HepG2 (cell line): ENCODE data around the gene ARIH2. TPM values are rescaled to one million over a fixed set of nuclear protein-coding genes. Genes with fewer than 3 reads are reported as not detected.

ENCODE experiments used
- ARNTL ChIP-seq: sonication (generic); formaldehyde crosslinking; IDR thresholded peaks from 2 replicates; pipeline ENCODE4 v1.4.0; 2020; ENCODE audit warnings: mild to moderate bottlenecking, missing genetic modification reagents
- GABPB1 ChIP-seq: IDR thresholded peaks from 2 replicates; pipeline ENCODE4 v1.6.1; 2016; ENCODE audit warnings: mild to moderate bottlenecking, missing genetic modification reagents, moderate library complexity, missing compliant biosample characterization
- HDAC1 ChIP-seq: sonication (generic); formaldehyde crosslinking; IDR thresholded peaks from 2 replicates; pipeline ENCODE4 v1.5.1; 2020; ENCODE audit warnings: mild to moderate bottlenecking, missing genetic modification reagents
- MAZ ChIP-seq, 2 experiments: sonication (generic) in 1 of 2; formaldehyde crosslinking in 1 of 2; IDR thresholded peaks; 2 replicates each; pipeline versions ENCODE4 v1.5.0 to v1.6.1; 2012 to 2020; ENCODE audit warnings: low read depth in 2 of 2, mild to moderate bottlenecking in 2 of 2, borderline replicate concordance in 1 of 2, improper control_type of control experiment in 1 of 2, low read length in 1 of 2, missing genetic modification reagents in 1 of 2, moderate library complexity in 1 of 2
- MEIS1 ChIP-seq: sonication (generic); formaldehyde crosslinking; IDR thresholded peaks from 2 replicates; pipeline ENCODE4 v1.9.0; 2021; ENCODE audit warnings: mild to moderate bottlenecking, missing genetic modification reagents, moderate library complexity, borderline replicate concordance
- NCOA2 ChIP-seq: sonication (generic); formaldehyde crosslinking; IDR thresholded peaks from 2 replicates; pipeline ENCODE4 v1.8.0; 2022; ENCODE audit warnings: inconsistent platforms
- NPAS2 ChIP-seq: sonication (generic); formaldehyde crosslinking; IDR thresholded peaks from 2 replicates; pipeline ENCODE4 v1.8.0; 2022; ENCODE audit warnings: mild to moderate bottlenecking, missing genetic modification reagents, borderline replicate concordance
- NR2F1 ChIP-seq, 2 experiments: fragments of 450-650 bp in 1 of 2; formaldehyde crosslinking in 1 of 2; IDR thresholded peaks; 2 replicates each; pipeline versions ENCODE4 v1.5.0 to v1.6.1; 2016 to 2020; ENCODE audit warnings: mild to moderate bottlenecking in 1 of 2, missing compliant biosample characterization in 1 of 2, missing genetic modification reagents in 1 of 2, moderate library complexity in 1 of 2
- RFX3 ChIP-seq: IDR thresholded peaks from 2 replicates; pipeline ENCODE4 v1.6.1; 2016; ENCODE audit warnings: missing biosample characterization, missing genetic modification reagents
- RXRA ChIP-seq: sonication (generic); formaldehyde crosslinking; IDR thresholded peaks from 2 replicates; pipeline ENCODE4 v1.5.1; 2020; ENCODE audit warnings: missing genetic modification reagents
- TOE1 ChIP-seq: sonication (generic); formaldehyde crosslinking; IDR thresholded peaks from 2 replicates; pipeline ENCODE4 v1.4.0; 2020; ENCODE audit warnings: mild to moderate bottlenecking, missing genetic modification reagents
- WIZ ChIP-seq: sonication (generic); formaldehyde crosslinking; IDR thresholded peaks from 2 replicates; pipeline ENCODE4 v1.5.1; 2020; ENCODE audit warnings: mild to moderate bottlenecking, missing genetic modification reagents
- ZNF180 ChIP-seq: sonication (generic); formaldehyde crosslinking; IDR thresholded peaks from 2 replicates; pipeline ENCODE4 v1.4.0; 2020; ENCODE audit warnings: low read depth, missing genetic modification reagents, borderline replicate concordance
- ZNF337 ChIP-seq: sonication (generic); formaldehyde crosslinking; IDR thresholded peaks from 2 replicates; pipeline ENCODE4 v1.5.1; 2020; ENCODE audit warnings: missing genetic modification reagents, low read depth, mild to moderate bottlenecking, borderline replicate concordance
- ZNF382 ChIP-seq: sonication (generic); formaldehyde crosslinking; IDR thresholded peaks from 2 replicates; pipeline ENCODE4 v1.5.0; 2020; ENCODE audit warnings: missing genetic modification reagents, mild to moderate bottlenecking, borderline replicate concordance
- ZNF451 ChIP-seq: sonication (generic); formaldehyde crosslinking; IDR thresholded peaks from 2 replicates; pipeline ENCODE4 v1.5.0; 2020; ENCODE audit warnings: mild to moderate bottlenecking, missing genetic modification reagents
- ZNF510 ChIP-seq: sonication (generic); formaldehyde crosslinking; IDR thresholded peaks from 2 replicates; pipeline ENCODE4 v1.4.0; 2020; ENCODE audit warnings: low read depth, mild to moderate bottlenecking, missing genetic modification reagents
- ZNF552 ChIP-seq: sonication (generic); formaldehyde crosslinking; IDR thresholded peaks from 2 replicates; pipeline ENCODE4 v1.9.0; 2022; ENCODE audit warnings: missing genetic modification reagents, mild to moderate bottlenecking, borderline replicate concordance
- ZSCAN20 ChIP-seq: sonication (generic); formaldehyde crosslinking; IDR thresholded peaks from 2 replicates; pipeline ENCODE4 v1.4.0; 2020; ENCODE audit warnings: missing genetic modification reagents, mild to moderate bottlenecking, borderline replicate concordance
- polyA plus RNA-seq, 8 experiments: library from polyadenylated mRNA; depleted of rRNA in 3 of 8; stranded (reverse) in 7 of 8; unstranded in 1 of 8; fragments of >200 nt; fragmentation: Illumina TruSeq in 4 of 8; extraction: Trizol in 4 of 8; gene quantifications; 2 replicates each; pipeline versions ENCODE4 v1.2.1 to v1.2.3, GENCODE V29; 2011 to 2016; ENCODE audit warnings: low read depth in 4 of 8, missing spikeins in 1 of 8, mixed read lengths in 1 of 8; ENCODE audit not compliant: insufficient read depth in 1 of 8
- total RNA-seq, 5 experiments: library from RNA; depleted of rRNA; stranded (reverse); fragments of >200 nt; fragmentation: Illumina TruSeq; extraction: Trizol; gene quantifications; 2 replicates each; pipeline ENCODE4 v1.2.3, GENCODE V29; 2016; ENCODE audit warnings: low read depth in 1 of 5
- TF ChIP-seq, protein P1 (sequence below), 2 experiments: fragments of 450-650 bp in 1 of 2; sonication (generic) in 1 of 2; formaldehyde crosslinking in 1 of 2; IDR thresholded peaks; 2 replicates each; pipeline versions ENCODE4 v1.6.1 to v1.8.0; 2016 to 2022; ENCODE audit warnings: antibody characterized with exemption in 1 of 2, mild to moderate bottlenecking in 1 of 2, missing genetic modification reagents in 1 of 2

The ARIH2 gene
- total and polyA plus RNA-seq, 2 of the 13 experiments (the other 11 are each of a cell fraction or from before 2014, with no cell fraction given) = 64.8 to 83.3 TPM

DNA sequence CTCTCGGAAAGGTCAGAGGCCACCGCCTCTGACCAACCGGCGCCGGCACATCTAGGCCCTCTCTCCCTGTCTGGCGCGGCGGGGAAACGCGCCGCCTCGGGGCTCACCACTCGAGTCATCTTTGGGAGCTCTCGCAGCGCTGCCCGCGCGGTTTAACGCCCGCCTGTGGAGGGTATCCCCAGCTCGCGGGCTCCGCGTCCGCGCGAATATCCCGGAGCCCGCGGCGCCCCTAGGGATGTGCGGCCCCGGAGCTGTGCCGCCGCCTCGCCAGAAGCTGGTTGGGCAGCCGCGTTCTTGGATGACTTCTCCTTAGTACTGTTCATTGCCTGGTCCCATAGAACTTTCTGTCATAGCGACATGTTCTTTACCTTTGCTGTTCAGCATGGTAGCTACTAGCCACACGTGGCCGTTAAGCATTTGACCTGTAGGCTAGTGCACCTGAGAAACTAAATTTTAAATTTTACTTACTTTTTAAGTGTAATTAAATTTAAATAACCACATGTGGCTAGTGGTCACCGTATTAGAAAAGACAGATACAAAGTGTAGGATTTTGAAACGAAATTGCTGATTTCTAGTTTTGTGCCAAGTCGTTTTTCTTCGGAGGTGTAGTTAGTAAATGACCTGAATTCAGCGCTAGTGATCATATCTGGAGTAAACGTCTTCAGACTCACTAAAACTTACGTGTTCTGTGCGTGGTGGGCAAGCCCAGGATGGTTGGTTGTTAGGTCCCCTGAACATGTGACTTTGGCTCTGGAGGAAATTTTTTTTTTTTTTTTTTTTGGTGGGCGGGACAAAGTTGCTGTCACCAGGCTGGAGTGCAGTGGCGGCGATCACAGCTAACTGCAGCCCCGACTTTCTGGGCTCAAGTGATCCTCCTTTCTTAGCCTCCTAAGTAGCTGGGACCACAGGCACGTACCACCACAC, 835 bp downstream of the ARIH2 start (continued):
- TF ChIP-seq, protein P1, sequence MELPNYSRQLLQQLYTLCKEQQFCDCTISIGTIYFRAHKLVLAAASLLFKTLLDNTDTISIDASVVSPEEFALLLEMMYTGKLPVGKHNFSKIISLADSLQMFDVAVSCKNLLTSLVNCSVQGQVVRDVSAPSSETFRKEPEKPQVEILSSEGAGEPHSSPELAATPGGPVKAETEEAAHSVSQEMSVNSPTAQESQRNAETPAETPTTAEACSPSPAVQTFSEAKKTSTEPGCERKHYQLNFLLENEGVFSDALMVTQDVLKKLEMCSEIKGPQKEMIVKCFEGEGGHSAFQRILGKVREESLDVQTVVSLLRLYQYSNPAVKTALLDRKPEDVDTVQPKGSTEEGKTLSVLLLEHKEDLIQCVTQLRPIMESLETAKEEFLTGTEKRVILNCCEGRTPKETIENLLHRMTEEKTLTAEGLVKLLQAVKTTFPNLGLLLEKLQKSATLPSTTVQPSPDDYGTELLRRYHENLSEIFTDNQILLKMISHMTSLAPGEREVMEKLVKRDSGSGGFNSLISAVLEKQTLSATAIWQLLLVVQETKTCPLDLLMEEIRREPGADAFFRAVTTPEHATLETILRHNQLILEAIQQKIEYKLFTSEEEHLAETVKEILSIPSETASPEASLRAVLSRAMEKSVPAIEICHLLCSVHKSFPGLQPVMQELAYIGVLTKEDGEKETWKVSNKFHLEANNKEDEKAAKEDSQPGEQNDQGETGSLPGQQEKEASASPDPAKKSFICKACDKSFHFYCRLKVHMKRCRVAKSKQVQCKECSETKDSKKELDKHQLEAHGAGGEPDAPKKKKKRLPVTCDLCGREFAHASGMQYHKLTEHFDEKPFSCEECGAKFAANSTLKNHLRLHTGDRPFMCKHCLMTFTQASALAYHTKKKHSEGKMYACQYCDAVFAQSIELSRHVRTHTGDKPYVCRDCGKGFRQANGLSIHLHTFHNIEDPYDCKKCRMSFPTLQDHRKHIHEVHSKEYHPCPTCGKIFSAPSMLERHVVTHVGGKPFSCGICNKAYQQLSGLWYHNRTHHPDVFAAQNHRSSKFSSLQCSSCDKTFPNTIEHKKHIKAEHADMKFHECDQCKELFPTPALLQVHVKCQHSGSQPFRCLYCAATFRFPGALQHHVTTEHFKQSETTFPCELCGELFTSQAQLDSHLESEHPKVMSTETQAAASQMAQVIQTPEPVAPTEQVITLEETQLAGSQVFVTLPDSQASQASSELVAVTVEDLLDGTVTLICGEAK (IDR thresholded peaks at IDR 0.05) = no peak
- TF ChIP-seq, protein P1 (CRISPR knock-in tag; IDR thresholded peaks at IDR 0.05) = no peak
- no peak for TF ChIP-seq NPAS2 (CRISPR knock-in tag)
- TF ChIP-seq NCOA2 (CRISPR knock-in tag) = 0 out of 2 replicates have a peak, but pooled peaks have one; percentile 13
- no peak for TF ChIP-seq ZNF337 (CRISPR knock-in tag)
- TF ChIP-seq ZNF382 (CRISPR knock-in tag) = no peak
- TF ChIP-seq ARNTL = no peak
- no peak for TF ChIP-seq GABPB1
- no peak for TF ChIP-seq TOE1 (CRISPR knock-in tag)
- no peak for TF ChIP-seq ZNF552 (CRISPR knock-in tag)
- 0 out of 2 replicates have a peak, but pooled peaks have one; percentile 13 for TF ChIP-seq HDAC1 (CRISPR knock-in tag)
- TF ChIP-seq ZNF180 = no peak
- TF ChIP-seq ZSCAN20 (CRISPR knock-in tag) = 0 out of 2 replicates have a peak, but pooled peaks have one; percentile 24
- no peak for TF ChIP-seq MEIS1 (CRISPR knock-in tag)
- TF ChIP-seq MAZ (IDR thresholded peaks at IDR 0.05; ENCODE audit: borderline replicate concordance, low read depth, low read length) = no peak
- TF ChIP-seq MAZ (CRISPR knock-in tag; IDR thresholded peaks at IDR 0.05; ENCODE audit: low read depth) = no peak
- TF ChIP-seq WIZ = no peak
- no peak for TF ChIP-seq ZNF510 (CRISPR knock-in tag)
- no peak for TF ChIP-seq ZNF451 (CRISPR knock-in tag)
- peak in 1 of 2 experiments; percentile 18; a peak in 1 of 4 replicates for TF ChIP-seq NR2F1 (CRISPR knock-in tag; IDR thresholded peaks at IDR 0.05)
- no peak for TF ChIP-seq RXRA (CRISPR knock-in tag)
- TF ChIP-seq RFX3 = no peak
